22Rv1 (cell line): ENCODE data around the gene BCL11B.

Experiments used
- ZFX ChIP-seq: fragments of 450-650 bp; IDR thresholded peaks from 2 replicates; pipeline ENCODE4 v1.6.1; 2017; ENCODE audit warnings: antibody characterized with exemption, borderline replicate concordance
- TF ChIP-seq, protein P1 (sequence below): fragments of 450-650 bp; IDR thresholded peaks from 2 replicates; pipeline ENCODE4 v1.5.1; 2017; ENCODE audit warnings: mild to moderate bottlenecking

DNA sequence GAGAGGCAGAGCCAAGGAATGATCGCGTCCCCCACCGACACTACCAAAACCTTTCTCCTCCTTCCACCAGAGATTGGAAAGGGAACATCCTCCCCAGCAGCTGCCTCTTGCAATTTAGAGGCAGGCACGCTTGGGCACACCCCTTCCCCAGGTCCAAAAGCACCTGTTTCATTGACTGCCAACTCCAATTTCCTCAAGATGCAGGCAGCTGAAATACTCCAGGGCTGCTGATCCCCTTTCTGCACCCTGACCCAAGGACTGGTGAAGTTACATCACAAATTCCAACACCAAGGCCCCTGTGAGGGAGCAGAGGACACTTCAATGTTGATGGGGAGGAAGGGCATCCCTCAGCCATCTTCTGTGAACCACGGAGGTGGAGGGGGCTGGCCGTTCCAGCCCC lies 33.8 kb downstream of the BCL11B start:
- TF ChIP-seq, protein P1, sequence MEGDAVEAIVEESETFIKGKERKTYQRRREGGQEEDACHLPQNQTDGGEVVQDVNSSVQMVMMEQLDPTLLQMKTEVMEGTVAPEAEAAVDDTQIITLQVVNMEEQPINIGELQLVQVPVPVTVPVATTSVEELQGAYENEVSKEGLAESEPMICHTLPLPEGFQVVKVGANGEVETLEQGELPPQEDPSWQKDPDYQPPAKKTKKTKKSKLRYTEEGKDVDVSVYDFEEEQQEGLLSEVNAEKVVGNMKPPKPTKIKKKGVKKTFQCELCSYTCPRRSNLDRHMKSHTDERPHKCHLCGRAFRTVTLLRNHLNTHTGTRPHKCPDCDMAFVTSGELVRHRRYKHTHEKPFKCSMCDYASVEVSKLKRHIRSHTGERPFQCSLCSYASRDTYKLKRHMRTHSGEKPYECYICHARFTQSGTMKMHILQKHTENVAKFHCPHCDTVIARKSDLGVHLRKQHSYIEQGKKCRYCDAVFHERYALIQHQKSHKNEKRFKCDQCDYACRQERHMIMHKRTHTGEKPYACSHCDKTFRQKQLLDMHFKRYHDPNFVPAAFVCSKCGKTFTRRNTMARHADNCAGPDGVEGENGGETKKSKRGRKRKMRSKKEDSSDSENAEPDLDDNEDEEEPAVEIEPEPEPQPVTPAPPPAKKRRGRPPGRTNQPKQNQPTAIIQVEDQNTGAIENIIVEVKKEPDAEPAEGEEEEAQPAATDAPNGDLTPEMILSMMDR: no peak
- TF ChIP-seq ZFX: no peak
